ENCODE measurements around the gene MSH2. TPM values are rescaled to one million over a fixed set of nuclear protein-coding genes. Genes with fewer than 3 reads are reported as not detected.

MSH2 gene
- total RNA-seq, 1 donor from 2014 or later, result 13.1 TPM

DNA sequence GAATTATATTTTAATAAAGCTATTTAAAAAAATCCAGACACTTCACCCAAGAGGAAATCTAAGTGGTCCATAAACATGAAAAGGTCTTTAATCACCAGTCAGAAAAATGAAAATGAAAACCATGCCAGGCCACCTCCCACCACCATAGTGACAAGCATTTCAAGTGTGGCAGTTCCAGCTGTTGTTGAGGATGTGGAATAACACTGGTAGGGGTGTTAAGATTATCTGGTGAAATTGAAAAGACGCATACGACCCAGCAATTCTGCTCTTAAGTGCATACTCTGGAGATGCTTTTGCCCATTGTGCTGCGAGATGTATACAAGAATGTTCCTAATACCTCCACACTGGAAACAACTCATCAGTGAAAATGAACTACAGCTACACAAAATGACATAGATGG is 82.2 kb downstream of the MSH2 start:
- Histone ChIP-seq H3K9me3 (no peaks in the 10 kb centered on the region), H3K27ac (no peak overlapping the region), H3K4me1 (peaks cover 20% of the 10 kb centered on the region), H3K4me3 (no peak overlapping the region), H3K36me3 (peaks cover 19% of the 10 kb centered on the region), H3K27me3 (ENCODE audit: low read depth) (no peaks in the 10 kb centered on the region)
- intact Hi-C loops (cut with DNase I), result no loop called here
- DNase-seq, result no peak
- TF ChIP-seq, protein P1, sequence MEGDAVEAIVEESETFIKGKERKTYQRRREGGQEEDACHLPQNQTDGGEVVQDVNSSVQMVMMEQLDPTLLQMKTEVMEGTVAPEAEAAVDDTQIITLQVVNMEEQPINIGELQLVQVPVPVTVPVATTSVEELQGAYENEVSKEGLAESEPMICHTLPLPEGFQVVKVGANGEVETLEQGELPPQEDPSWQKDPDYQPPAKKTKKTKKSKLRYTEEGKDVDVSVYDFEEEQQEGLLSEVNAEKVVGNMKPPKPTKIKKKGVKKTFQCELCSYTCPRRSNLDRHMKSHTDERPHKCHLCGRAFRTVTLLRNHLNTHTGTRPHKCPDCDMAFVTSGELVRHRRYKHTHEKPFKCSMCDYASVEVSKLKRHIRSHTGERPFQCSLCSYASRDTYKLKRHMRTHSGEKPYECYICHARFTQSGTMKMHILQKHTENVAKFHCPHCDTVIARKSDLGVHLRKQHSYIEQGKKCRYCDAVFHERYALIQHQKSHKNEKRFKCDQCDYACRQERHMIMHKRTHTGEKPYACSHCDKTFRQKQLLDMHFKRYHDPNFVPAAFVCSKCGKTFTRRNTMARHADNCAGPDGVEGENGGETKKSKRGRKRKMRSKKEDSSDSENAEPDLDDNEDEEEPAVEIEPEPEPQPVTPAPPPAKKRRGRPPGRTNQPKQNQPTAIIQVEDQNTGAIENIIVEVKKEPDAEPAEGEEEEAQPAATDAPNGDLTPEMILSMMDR (IDR thresholded peaks at IDR 0.05), result no peak
- ATAC-seq, result no peak

DNA sequence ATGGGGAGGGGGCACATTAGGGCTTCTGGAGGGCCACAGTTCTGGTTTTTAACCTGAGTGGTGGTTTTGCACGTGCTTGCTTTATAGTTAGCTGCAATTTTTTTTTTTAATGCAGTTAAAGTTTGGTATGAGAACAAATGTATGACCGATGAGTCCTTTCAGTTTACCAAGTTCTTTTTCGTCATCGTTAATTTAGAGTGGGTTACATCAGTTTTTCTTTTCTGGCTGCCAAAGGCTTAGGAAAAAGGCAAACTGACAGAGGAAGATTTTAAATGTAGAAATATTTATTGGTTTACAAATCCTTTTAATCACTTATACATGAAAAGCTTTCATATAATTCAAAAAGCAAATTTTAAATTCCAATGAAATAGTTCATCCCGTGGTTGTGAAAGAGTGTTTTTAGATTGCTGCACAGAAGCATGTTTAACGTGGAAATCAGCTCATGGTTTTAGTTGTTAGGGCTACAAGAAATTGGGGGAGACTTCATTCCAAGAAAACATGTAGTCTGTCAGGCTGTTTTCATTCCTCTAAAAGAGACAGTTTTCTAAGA is 82.9 kb downstream of the MSH2 start:
- DNase-seq, result no peak
- no peak overlapping the region for H3K4me3 ChIP-seq
- no peaks in the 10 kb centered on the region for H3K27me3 ChIP-seq (ENCODE audit: low read depth)
- peaks cover 19% of the 10 kb centered on the region for H3K36me3 ChIP-seq
- no peak for ATAC-seq
- H3K27ac ChIP-seq, result no peak overlapping the region
- H3K4me1 ChIP-seq, result peaks cover 20% of the 10 kb centered on the region
- TF ChIP-seq, protein P1 (IDR thresholded peaks at IDR 0.05), result no peak
- no peaks in the 10 kb centered on the region for H3K9me3 ChIP-seq
- intact Hi-C loops (cut with DNase I), result no loop called here

DNA sequence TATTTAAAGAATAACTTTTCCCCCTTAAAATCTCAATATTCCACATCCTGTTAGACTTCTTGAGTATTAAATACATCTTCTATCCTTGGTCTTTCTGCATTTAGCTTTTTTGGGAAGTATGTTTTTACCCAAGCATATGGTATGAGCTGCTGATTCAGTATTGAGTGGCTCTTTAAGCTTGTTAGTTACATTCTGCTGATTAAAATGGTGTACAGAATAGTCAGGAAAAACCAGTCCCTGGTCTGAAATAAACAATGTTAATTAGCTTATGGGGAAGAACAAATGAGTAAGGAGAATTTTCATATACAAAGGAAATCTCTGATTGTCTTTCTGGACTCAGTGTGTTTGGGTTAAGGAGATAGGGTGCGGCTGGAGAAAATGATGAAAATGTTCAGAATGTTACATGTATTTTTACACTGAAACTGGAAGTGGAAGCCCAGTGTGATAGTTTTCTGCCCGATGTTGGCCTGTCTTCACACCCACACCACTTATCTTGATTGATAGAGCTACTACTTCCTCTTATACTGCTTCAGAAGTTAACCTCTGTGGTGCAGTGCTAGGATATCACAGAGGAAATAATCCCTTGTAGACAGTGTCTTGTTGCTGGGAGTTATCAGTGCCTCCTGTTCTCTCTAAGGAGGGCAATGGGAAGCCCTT is 84.0 kb downstream of the MSH2 start:
- DNase-seq, result no peak
- Histone ChIP-seq H3K27me3 (ENCODE audit: low read depth) (no peaks in the 10 kb centered on the region), H3K4me1 (peaks cover 20% of the 10 kb centered on the region), H3K4me3 (no peak overlapping the region), H3K27ac (no peak overlapping the region), H3K36me3 (peaks cover 8% of the 10 kb centered on the region), H3K9me3 (no peaks in the 10 kb centered on the region)
- TF ChIP-seq, protein P1 (IDR thresholded peaks at IDR 0.05), result no peak
- ATAC-seq, result peak; percentile 50 to 71
- intact Hi-C loops (cut with DNase I), result no loop called here

DNA sequence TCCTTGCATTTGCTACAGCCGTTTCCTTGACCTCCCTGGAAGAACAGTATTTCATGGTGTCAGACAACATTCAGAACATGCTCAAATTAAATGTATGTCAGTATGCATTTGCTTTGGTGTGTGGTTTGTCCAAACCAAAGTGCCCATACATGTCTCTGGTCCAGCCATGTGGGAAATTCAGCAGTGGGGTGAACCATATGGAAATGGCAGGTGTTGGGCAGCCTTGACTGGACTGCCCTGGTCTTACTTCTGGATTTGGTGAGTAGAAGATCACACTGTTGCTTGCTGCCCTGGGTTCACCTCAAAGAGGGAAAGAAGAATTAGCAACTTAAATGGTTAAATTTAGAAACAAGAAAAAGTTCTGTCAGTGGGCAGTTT is 84.5 kb downstream of the MSH2 start:
- DNase-seq (no peak), ATAC-seq (no peak)
- H3K27ac ChIP-seq, result no peak overlapping the region
- H3K36me3 ChIP-seq, result peaks cover 7% of the 10 kb centered on the region
- H3K27me3 ChIP-seq (ENCODE audit: low read depth), result no peaks in the 10 kb centered on the region
- TF ChIP-seq, protein P1 (IDR thresholded peaks at IDR 0.05), result no peak
- no peak overlapping the region for H3K4me3 ChIP-seq
- H3K9me3 ChIP-seq, result no peaks in the 10 kb centered on the region
- intact Hi-C loops (cut with DNase I), result no loop called here
- peaks cover 20% of the 10 kb centered on the region for H3K4me1 ChIP-seq

DNA sequence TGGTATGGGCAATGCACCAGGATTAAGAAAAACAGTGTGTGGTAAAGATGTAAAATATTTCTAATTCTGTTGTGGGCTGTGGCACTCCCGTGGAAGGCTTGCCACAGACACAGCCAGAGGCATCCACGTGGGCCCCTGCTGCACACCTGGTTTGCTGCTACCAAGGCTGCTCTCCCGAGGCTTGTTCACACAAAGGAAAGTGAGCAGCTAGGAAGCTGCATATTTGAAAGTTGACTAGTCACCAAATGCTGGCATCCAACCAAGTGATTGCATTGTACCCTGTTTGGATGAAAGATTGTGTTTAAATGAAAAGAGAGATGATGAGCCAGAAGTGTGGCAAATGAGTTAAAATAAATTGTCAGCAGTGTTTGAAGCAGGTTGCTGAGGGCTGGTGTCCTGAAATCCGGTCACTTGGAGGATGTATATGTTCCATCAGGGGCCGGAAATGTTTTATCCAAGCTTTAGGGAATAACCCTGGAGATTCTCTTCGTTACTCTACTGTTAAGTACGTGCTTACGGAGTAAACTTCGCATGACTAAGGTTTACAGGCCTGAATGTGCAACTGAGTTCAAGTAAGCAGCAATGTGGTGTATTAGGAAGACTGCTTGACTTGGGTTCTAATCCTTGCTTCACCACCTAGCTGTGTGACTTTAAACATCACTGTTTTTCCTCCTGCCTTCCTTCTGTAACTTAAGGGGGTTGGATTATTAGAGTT is 86.1 kb downstream of the MSH2 start:
- TF ChIP-seq, protein P1 (IDR thresholded peaks at IDR 0.05), result no peak
- H3K27me3 ChIP-seq (ENCODE audit: low read depth), result no peaks in the 10 kb centered on the region
- H3K9me3 ChIP-seq, result no peaks in the 10 kb centered on the region
- peaks cover 20% of the 10 kb centered on the region for H3K4me1 ChIP-seq
- H3K36me3 ChIP-seq, result peaks cover 4% of the 10 kb centered on the region
- no peak for DNase-seq
- no peak overlapping the region for H3K27ac ChIP-seq
- no peak overlapping the region for H3K4me3 ChIP-seq
- intact Hi-C loops (cut with DNase I), result no loop called here
- ATAC-seq, result no peak
